HEK293 (cell line): Measurements from ENCODE around the gene RYR2.

Experiments
- CTCF ChIA-PET: fragments of 350-600 bp; formaldehyde crosslinking; extraction: SDS; loops from one replicate; lab custom pipeline; 2021; ENCODE audit warnings: antibody characterized with exemption; lab: Yijun Ruan, JAX
- POLR2A ChIA-PET: fragments of 300-600 bp; formaldehyde crosslinking; extraction: SDS; loops from one replicate; lab custom pipeline; 2020; ENCODE audit warnings: antibody characterized with exemption, inconsistent platforms; lab: Yijun Ruan, JAX
- H3K27ac ChIP-seq: fragments of 200-500 bp; sonication (Bioruptor generic); 2 replicates; pipeline ENCODE4 v1.5.1; 2014; ENCODE audit warnings: low read depth, low read length, control low read depth, inconsistent platforms; ENCODE audit errors: extremely low read depth
- H3K36me3 ChIP-seq, 2 experiments: fragments of 200-500 bp in 1 of 2; sonication (Bioruptor generic) in 1 of 2; 1 replicate in 1 of 2; 2 replicates in 1 of 2; pipeline ENCODE4 v1.5.1; 2014 to 2017; ENCODE audit warnings: inconsistent platforms in 2 of 2, low read length in 2 of 2; ENCODE audit not compliant: control insufficient read depth in 2 of 2, insufficient read depth in 1 of 2
- H3K4me1 ChIP-seq: fragments of 200-500 bp; sonication (Bioruptor generic); 2 replicates; pipeline ENCODE4 v1.5.1; 2014; ENCODE audit warnings: mild to moderate bottlenecking, low read length, inconsistent platforms; ENCODE audit not compliant: control insufficient read depth, insufficient read depth
- H3K4me3 ChIP-seq: 2 replicates; pipeline ENCODE4 v1.5.1; 2011; ENCODE audit warnings: low read depth, mild to moderate bottlenecking, control low read depth, low read length, moderate library complexity
- H3K9me3 ChIP-seq: fragments of 200-500 bp; sonication (Bioruptor generic); 2 replicates; pipeline ENCODE4 v1.5.1; 2014; ENCODE audit warnings: low read depth, low read length, inconsistent platforms; ENCODE audit not compliant: control insufficient read depth, insufficient read depth
- BCL11A ChIP-seq: fragments of 450-650 bp; formaldehyde crosslinking; IDR thresholded peaks from 2 replicates; pipeline ENCODE4 v1.5.1; 2016; ENCODE audit warnings: low read depth, missing biosample characterization, missing genetic modification characterization
- IKZF3 ChIP-seq: fragments of 450-650 bp; IDR thresholded peaks from 2 replicates; pipeline ENCODE4 v1.5.0; 2018; ENCODE audit warnings: missing biosample characterization, mild to moderate bottlenecking, missing genetic modification characterization, moderate library complexity
- INSM2 ChIP-seq: fragments of 450-650 bp; formaldehyde crosslinking; IDR thresholded peaks from 2 replicates; pipeline ENCODE4 v1.5.1; 2016; ENCODE audit warnings: missing biosample characterization, missing genetic modification characterization
- KLF16 ChIP-seq: fragments of 450-650 bp; formaldehyde crosslinking; IDR thresholded peaks from 2 replicates; pipeline ENCODE4 v1.5.1; 2017; ENCODE audit warnings: missing biosample characterization, missing genetic modification characterization
- KLF8 ChIP-seq: fragments of 450-650 bp; formaldehyde crosslinking; IDR thresholded peaks from 2 replicates; pipeline ENCODE4 v1.5.1; 2016; ENCODE audit warnings: missing biosample characterization, missing genetic modification characterization
- OVOL3 ChIP-seq: fragments of 450-650 bp; formaldehyde crosslinking; IDR thresholded peaks from 2 replicates; pipeline ENCODE4 v1.5.1; 2016; ENCODE audit warnings: missing biosample characterization, missing genetic modification characterization
- ZBTB7A ChIP-seq: fragments of 450-650 bp; formaldehyde crosslinking; IDR thresholded peaks from 2 replicates; pipeline ENCODE4 v1.5.1; 2016; ENCODE audit warnings: low read depth, missing biosample characterization, missing genetic modification characterization
- ZNF112 ChIP-seq: fragments of 450-650 bp; formaldehyde crosslinking; IDR thresholded peaks from 2 replicates; pipeline ENCODE4 v1.5.0; 2017; ENCODE audit warnings: missing biosample characterization, missing genetic modification characterization
- ZNF140 ChIP-seq: fragments of 450-650 bp; formaldehyde crosslinking; IDR thresholded peaks from 2 replicates; pipeline ENCODE4 v1.5.1; 2016; ENCODE audit warnings: missing biosample characterization, missing genetic modification characterization
- ZNF280C ChIP-seq: fragments of 450-650 bp; formaldehyde crosslinking; IDR thresholded peaks from 2 replicates; pipeline ENCODE4 v1.5.1; 2016; ENCODE audit warnings: missing biosample characterization, missing genetic modification characterization
- ZNF513 ChIP-seq: fragments of 450-650 bp; IDR thresholded peaks from 2 replicates; pipeline ENCODE4 v1.5.1; 2018; ENCODE audit warnings: missing biosample characterization, missing genetic modification characterization
- ZNF621 ChIP-seq: fragments of 450-650 bp; formaldehyde crosslinking; IDR thresholded peaks from 2 replicates; pipeline ENCODE4 v1.5.1; 2017; ENCODE audit warnings: missing biosample characterization, missing genetic modification characterization
- ZNF654 ChIP-seq: fragments of 450-650 bp; formaldehyde crosslinking; IDR thresholded peaks from 2 replicates; pipeline ENCODE4 v1.5.1; 2016; ENCODE audit warnings: low read depth, missing biosample characterization, missing genetic modification characterization
- ZNF660 ChIP-seq: fragments of 450-650 bp; IDR thresholded peaks from 2 replicates; pipeline ENCODE4 v1.5.1; 2018; ENCODE audit warnings: missing biosample characterization, mild to moderate bottlenecking, missing genetic modification characterization
- ZNF677 ChIP-seq: fragments of 450-650 bp; IDR thresholded peaks from 2 replicates; pipeline ENCODE4 v1.5.0; 2018; ENCODE audit warnings: missing biosample characterization, mild to moderate bottlenecking, missing genetic modification characterization, moderate library complexity
- ZNF692 ChIP-seq: fragments of 450-650 bp; formaldehyde crosslinking; IDR thresholded peaks from 2 replicates; pipeline ENCODE4 v1.5.1; 2016; ENCODE audit warnings: missing biosample characterization, missing genetic modification characterization
- ZSCAN4 ChIP-seq: fragments of 450-650 bp; formaldehyde crosslinking; IDR thresholded peaks from 2 replicates; pipeline ENCODE4 v1.5.1; 2017; ENCODE audit warnings: missing biosample characterization, missing genetic modification characterization

The RYR2 gene

GRCh38 chr1:237166593-237167101 is 124.7 kb downstream of the RYR2 start (continued):
- TF ChIP-seq ZSCAN4 (tag by site-specific recombination) (0 out of 2 replicates have a peak, but pooled peaks have one; percentile 28), ZNF140 (tag by site-specific recombination) (no peak), ZNF112 (tag by site-specific recombination) (no peak), IKZF3 (tag by site-specific recombination) (peak; percentile 60; the same call in 1 of the 2 replicates), BCL11A (tag by site-specific recombination) (peak; percentile 95), ZNF280C (tag by site-specific recombination) (no peak), KLF8 (peak; percentile 80), ZNF513 (tag by site-specific recombination) (peak; percentile 58; the same call in 1 of the 2 replicates), INSM2 (peak; percentile 96), ZBTB7A (tag by site-specific recombination) (peak; percentile 64; the same call in 1 of the 2 replicates), ZNF660 (tag by site-specific recombination) (no peak), ZNF692 (tag by site-specific recombination) (peak; percentile 53; the same call in 1 of the 2 replicates), ZNF654 (tag by site-specific recombination) (no peak; the same call in 1 of the 2 replicates), KLF16 (tag by site-specific recombination) (0 out of 2 replicates have a peak, but pooled peaks have one; percentile 28), OVOL3 (peak; percentile 94)

GRCh38 chr1:237170149-237170548 is 128.2 kb downstream of the RYR2 start:
- CTCF ChIA-PET = no interaction called here
- TF ChIP-seq ZNF621 = no peak
- TF ChIP-seq ZNF677 (tag by site-specific recombination) = no peak

More at GRCh38 chr1:237170149-237170548, 128.2 kb downstream of the RYR2 start:
- peaks cover 24% of the 10 kb centered on the region for H3K4me1 ChIP-seq
- no peak overlapping the region for H3K27ac ChIP-seq
- H3K4me3 ChIP-seq = no peak overlapping the region
- H3K36me3 ChIP-seq = no peaks in the 10 kb centered on the region
- H3K9me3 ChIP-seq = no peaks in the 10 kb centered on the region; the same call in 1 of the 2 replicates
- POLR2A ChIA-PET = no interaction called here
